GM19023 (cell line): ENCODE data around the gene NPM1.
A peak's percentile ranks its signal among the peaks of the same experiment; 100 is the strongest.
"Not testable (repeated sequence)": the region's sequence is repeated elsewhere in the genome, so short reads cannot be mapped to it uniquely, and the experiment has no call there.

Experiments used
- ATAC-seq: cut with Tn5 transposase; IDR thresholded peaks from one replicate; pipeline ENCODE4 v1.9.1; 2021; ENCODE audit warnings: mild to moderate bottlenecking, moderate library complexity; ENCODE audit not compliant: unreplicated experiment

Gene NPM1

GRCh38 chr5:171410181-171410580, 22.5 kb downstream of the NPM1 start:
- no peak for ATAC-seq

GRCh38 chr5:171412186-171412585, 24.5 kb downstream of the NPM1 start:
- no peak for ATAC-seq

GRCh38 chr5:171413153-171413910, 25.7 kb downstream of the NPM1 start:
- ATAC-seq: no peak

GRCh38 chr5:171413993-171414392, 26.3 kb downstream of the NPM1 start:
- not testable (repeated sequence) for ATAC-seq

- ATAC-seq: no peak
Observed at GRCh38 chr5:171415115-171415730, 27.6 kb downstream of the NPM1 start.

- no peak for ATAC-seq
Observed at GRCh38 chr5:171416160-171417049, 28.8 kb downstream of the NPM1 start.

GRCh38 chr5:171418316-171418981, 30.8 kb downstream of the NPM1 start:
- ATAC-seq: peak; percentile 62

- peak; percentile 48 for ATAC-seq
Observed at GRCh38 chr5:171418982-171419687, 31.5 kb downstream of the NPM1 start, which contains the start of gene FGF18. FGF18 (plus strand) TSS chr5:171419647; CDS start chr5:171420200, 553 bp downstream.

- no peak for ATAC-seq
Observed at GRCh38 chr5:171419688-171420430, 32.2 kb downstream of the NPM1 start.

GRCh38 chr5:171420431-171421241, 33.0 kb downstream of the NPM1 start:
- ATAC-seq: no peak

- no peak for ATAC-seq
Observed at GRCh38 chr5:171421331-171422262, 33.9 kb downstream of the NPM1 start.

GRCh38 chr5:171422495-171422894, 34.8 kb downstream of the NPM1 start:
- no peak for ATAC-seq

GRCh38 chr5:171422902-171423663, 35.4 kb downstream of the NPM1 start:
- ATAC-seq: no peak

GRCh38 chr5:171424726-171425125, 37.1 kb downstream of the NPM1 start:
- ATAC-seq: no peak

GRCh38 chr5:171425596-171426244, 38.1 kb downstream of the NPM1 start:
- no peak for ATAC-seq

- no peak for ATAC-seq
Observed at GRCh38 chr5:171426266-171426665, 38.6 kb downstream of the NPM1 start.
